NT2/D1 (cell line): ENCODE measurements around the gene TMEM273.

Experiments
- DNase-seq: peaks from one replicate; pipeline ENCODE4 v3.0.0-alpha.2; 2011; ENCODE audit warnings: low read depth, low spot score
- H3K27me3 ChIP-seq: 2 replicates; pipeline ENCODE4 v1.6.0; 2011; ENCODE audit warnings: mild to moderate bottlenecking; ENCODE audit not compliant: insufficient read length, insufficient read depth
- H3K36me3 ChIP-seq: 2 replicates; pipeline ENCODE4 v1.6.1; 2011; ENCODE audit warnings: mild to moderate bottlenecking, low read length, mixed read lengths; ENCODE audit not compliant: insufficient read depth, insufficient read length
- H3K4me1 ChIP-seq: 2 replicates; pipeline ENCODE4 v1.5.1; 2011; ENCODE audit not compliant: insufficient read depth, insufficient read length
- H3K4me3 ChIP-seq: 2 replicates; pipeline ENCODE4 v1.5.1; 2011; ENCODE audit warnings: low read depth; ENCODE audit not compliant: insufficient read length
- H3K9ac ChIP-seq: 2 replicates; pipeline ENCODE4 v1.6.0; 2011; ENCODE audit warnings: low read depth; ENCODE audit not compliant: insufficient read length
- H3K9me3 ChIP-seq: 2 replicates; pipeline ENCODE4 v1.5.1; 2011; ENCODE audit warnings: mild to moderate bottlenecking, low read length; ENCODE audit not compliant: insufficient read depth
- SUZ12 ChIP-seq: IDR thresholded peaks from 2 replicates; pipeline ENCODE4 v1.6.1; 2011; ENCODE audit not compliant: insufficient read length, insufficient read depth; ENCODE audit errors: extremely low read depth
- YY1 ChIP-seq: IDR thresholded peaks from 2 replicates; pipeline ENCODE4 v1.6.1; 2011; ENCODE audit not compliant: insufficient read length, insufficient read depth
- ZNF274 ChIP-seq: IDR thresholded peaks from 2 replicates; pipeline ENCODE4 v1.6.1; 2011; ENCODE audit warnings: mild to moderate bottlenecking, low read depth, low read length

The TMEM273 gene

GRCh38 chr10:49161411-49161997 is 26.7 kb downstream of the TMEM273 start:
- TF ChIP-seq SUZ12, result no peak
- TF ChIP-seq YY1, result no peak
- no peak for TF ChIP-seq ZNF274
- Histone ChIP-seq H3K4me1 (no peaks in the 10 kb centered on the region), H3K27me3 (no peaks in the 10 kb centered on the region), H3K9ac (no peak overlapping the region), H3K36me3 (no peaks in the 10 kb centered on the region), H3K9me3 (no peaks in the 10 kb centered on the region), H3K4me3 (no peak overlapping the region)
- DNase-seq, result peak; percentile 28

GRCh38 chr10:49160814-49161213 is 27.4 kb downstream of the TMEM273 start:
- no peak overlapping the region for H3K4me3 ChIP-seq
- no peaks in the 10 kb centered on the region for H3K4me1 ChIP-seq
- no peak for DNase-seq
- no peak for TF ChIP-seq SUZ12
- no peak for TF ChIP-seq YY1
- no peak for TF ChIP-seq ZNF274
- H3K9me3 ChIP-seq, result no peaks in the 10 kb centered on the region
- no peaks in the 10 kb centered on the region for H3K27me3 ChIP-seq
- H3K9ac ChIP-seq, result no peak overlapping the region
- H3K36me3 ChIP-seq, result no peaks in the 10 kb centered on the region

- Histone ChIP-seq H3K9me3 (no peaks in the 10 kb centered on the region), H3K36me3 (no peaks in the 10 kb centered on the region)
- TF ChIP-seq YY1 (no peak), SUZ12 (no peak), ZNF274 (no peak)
Measured at GRCh38 chr10:49160110-49160509, 28.1 kb downstream of the TMEM273 start.

GRCh38 chr10:49158915-49159314 is 29.3 kb downstream of the TMEM273 start:
- Histone ChIP-seq H3K4me3 (no peak overlapping the region), H3K4me1 (no peaks in the 10 kb centered on the region), H3K9ac (no peak overlapping the region), H3K36me3 (no peaks in the 10 kb centered on the region), H3K27me3 (no peaks in the 10 kb centered on the region), H3K9me3 (no peaks in the 10 kb centered on the region)
- DNase-seq, result no peak
- TF ChIP-seq SUZ12 (no peak), ZNF274 (no peak), YY1 (no peak)

More at GRCh38 chr10:49160110-49160509, 28.1 kb downstream of the TMEM273 start:
- DNase-seq, result no peak
- Histone ChIP-seq H3K27me3 (no peaks in the 10 kb centered on the region), H3K4me3 (no peak overlapping the region), H3K4me1 (no peaks in the 10 kb centered on the region), H3K9ac (no peak overlapping the region)

- no peaks in the 10 kb centered on the region for H3K4me1 ChIP-seq
- no peaks in the 10 kb centered on the region for H3K27me3 ChIP-seq
- no peaks in the 10 kb centered on the region for H3K9me3 ChIP-seq
- no peak for DNase-seq
- no peak overlapping the region for H3K9ac ChIP-seq
- H3K36me3 ChIP-seq, result no peaks in the 10 kb centered on the region
- no peak overlapping the region for H3K4me3 ChIP-seq
- TF ChIP-seq YY1 (no peak), SUZ12 (no peak), ZNF274 (no peak)
Measured at GRCh38 chr10:49158404-49158803, 29.8 kb downstream of the TMEM273 start.

GRCh38 chr10:49157229-49157628 is 31.0 kb downstream of the TMEM273 start:
- Histone ChIP-seq H3K4me1 (no peaks in the 10 kb centered on the region), H3K9me3 (no peaks in the 10 kb centered on the region), H3K27me3 (no peaks in the 10 kb centered on the region), H3K4me3 (no peak overlapping the region), H3K36me3 (no peaks in the 10 kb centered on the region), H3K9ac (no peak overlapping the region)
- TF ChIP-seq SUZ12 (no peak), YY1 (no peak), ZNF274 (no peak)
- no peak for DNase-seq

GRCh38 chr10:49154641-49155040 is 33.5 kb downstream of the TMEM273 start:
- Histone ChIP-seq H3K4me3 (no peak overlapping the region), H3K36me3 (no peaks in the 10 kb centered on the region), H3K4me1 (no peaks in the 10 kb centered on the region), H3K9ac (no peak overlapping the region), H3K9me3 (no peaks in the 10 kb centered on the region), H3K27me3 (no peaks in the 10 kb centered on the region)
- TF ChIP-seq ZNF274 (no peak), YY1 (no peak), SUZ12 (no peak)
- DNase-seq, result no peak

- no peaks in the 10 kb centered on the region for H3K27me3 ChIP-seq
- H3K9me3 ChIP-seq, result no peaks in the 10 kb centered on the region
- no peak for DNase-seq
- TF ChIP-seq YY1, result no peak
- H3K9ac ChIP-seq, result no peak overlapping the region
- no peak overlapping the region for H3K4me3 ChIP-seq
- H3K4me1 ChIP-seq, result no peaks in the 10 kb centered on the region
- no peaks in the 10 kb centered on the region for H3K36me3 ChIP-seq
Measured at GRCh38 chr10:49153971-49154370, 34.2 kb downstream of the TMEM273 start.
